IMR-90 (cell line): ENCODE results near the gene PLCH1. TPM values are rescaled to one million over a fixed set of nuclear protein-coding genes. Genes with fewer than 3 reads are reported as not detected.

Experiments used
- ATAC-seq: fragments of 200-7000 bp; cut with Tn5 transposase; 2 replicates; pipeline ENCODE4 v1.9.1; 2020; ENCODE audit warnings: low read depth, mild to moderate bottlenecking, moderate library complexity
- BruUV-seq: library from RNA; stranded (reverse); fragments of 400-500 nt; replicated peaks from 2 replicates; lab custom pipeline; 2021; lab: Mats Ljungman, UMichigan
- CTCF ChIA-PET: fragments of 300-600 bp; formaldehyde crosslinking; extraction: SDS; loops from one replicate; lab custom pipeline; 2021; ENCODE audit warnings: antibody characterized with exemption; lab: Yijun Ruan, JAX
- POLR2A ChIA-PET: fragments of 300-600 bp; sonication (Branson Sonifier 250); formaldehyde crosslinking; loops from one replicate; lab custom pipeline; 2022; ENCODE audit warnings: antibody characterized with exemption; ENCODE audit not compliant: unreplicated experiment; lab: Charles Lee
- DNase-seq: peaks from one replicate; pipeline ENCODE4 v3.0.0; 2013
- H2AFZ ChIP-seq: replicated peaks from 2 replicates; pipeline ENCODE3; 2013; ENCODE audit warnings: low read length, mild to moderate bottlenecking; ENCODE audit not compliant: poor library complexity
- H2AK5ac ChIP-seq: 2 replicates; pipeline ENCODE4 v1.6.1; 2013; ENCODE audit warnings: low read depth, low read length, inconsistent platforms
- H2AK9ac ChIP-seq: replicated peaks from 2 replicates; pipeline ENCODE3; 2013; ENCODE audit warnings: mild to moderate bottlenecking, low read depth, low read length, moderate library complexity; ENCODE audit not compliant: poor library complexity
- H2BK120ac ChIP-seq: 2 replicates; pipeline ENCODE4 v1.6.1; 2013; ENCODE audit warnings: low read depth, low read length, inconsistent platforms
- H2BK15ac ChIP-seq: 3 replicates; pipeline ENCODE4 v1.6.1; 2013; ENCODE audit warnings: low read depth, low read length, inconsistent platforms
- H2BK20ac ChIP-seq: 2 replicates; pipeline ENCODE4 v1.6.1; 2013; ENCODE audit warnings: low read depth, mild to moderate bottlenecking, inconsistent platforms, low read length, moderate library complexity
- H2BK5ac ChIP-seq: 2 replicates; pipeline ENCODE4 v1.6.1; 2013; ENCODE audit warnings: mild to moderate bottlenecking, low read depth, low read length, inconsistent platforms; ENCODE audit not compliant: poor library complexity, severe bottlenecking
- H3K14ac ChIP-seq: replicated peaks from 2 replicates; pipeline ENCODE4 v1.6.1; 2013; ENCODE audit warnings: low read depth, low read length, inconsistent platforms
- H3K18ac ChIP-seq: 2 replicates; pipeline ENCODE4 v1.6.1; 2013; ENCODE audit warnings: low read depth, low read length, control low read depth
- H3K23ac ChIP-seq: 2 replicates; pipeline ENCODE4 v1.6.1; 2013; ENCODE audit warnings: low read depth, low read length, inconsistent platforms
- H3K27ac ChIP-seq: 2 replicates; pipeline ENCODE4 v1.5.1; 2013; ENCODE audit warnings: mild to moderate bottlenecking, control low read depth, low read length; ENCODE audit not compliant: insufficient read depth
- H3K27me3 ChIP-seq: 2 replicates; pipeline ENCODE4 v1.6.1; 2013; ENCODE audit warnings: low read length; ENCODE audit not compliant: control insufficient read depth, insufficient read depth
- H3K36me3 ChIP-seq: 2 replicates; pipeline ENCODE4 v1.6.1; 2013; ENCODE audit warnings: low read length, mixed read lengths; ENCODE audit not compliant: control insufficient read depth, insufficient read depth
- H3K4ac ChIP-seq: 2 replicates; pipeline ENCODE4 v1.6.1; 2013; ENCODE audit warnings: low read depth, low read length, inconsistent platforms
- H3K4me1 ChIP-seq: 2 replicates; pipeline ENCODE4 v1.6.1; 2013; ENCODE audit warnings: low read length, mixed read lengths; ENCODE audit not compliant: control insufficient read depth, insufficient read depth
- H3K4me2 ChIP-seq: 2 replicates; pipeline ENCODE4 v1.6.1; 2013; ENCODE audit warnings: low read depth, mild to moderate bottlenecking, control low read depth, low read length, moderate library complexity
- H3K4me3 ChIP-seq: 2 replicates; pipeline ENCODE4 v1.5.1; 2013; ENCODE audit warnings: low read depth, mild to moderate bottlenecking, control low read depth, low read length, moderate library complexity; ENCODE audit not compliant: insufficient read depth
- H3K56ac ChIP-seq: 2 replicates; pipeline ENCODE4 v1.6.1; 2013; ENCODE audit warnings: low read length, inconsistent platforms; ENCODE audit not compliant: insufficient read depth; ENCODE audit errors: extremely low read depth
- H3K79me1 ChIP-seq, 2 experiments: 2 replicates each; pipeline ENCODE4 v1.6.1; 2013; ENCODE audit warnings: low read length in 2 of 2, inconsistent platforms in 1 of 2, low read depth in 1 of 2
- H3K9ac ChIP-seq: 2 replicates; pipeline ENCODE4 v1.6.1; 2013; ENCODE audit warnings: low read depth, low read length, control low read depth
- H3K9me1 ChIP-seq: 2 replicates; pipeline ENCODE4 v1.6.1; 2013; ENCODE audit warnings: low read length, inconsistent platforms; ENCODE audit not compliant: insufficient read depth
- H3K9me3 ChIP-seq: 2 replicates; pipeline ENCODE4 v1.6.1; 2013; ENCODE audit warnings: low read length; ENCODE audit not compliant: control insufficient read depth, insufficient read depth
- H4K20me1 ChIP-seq: 2 replicates; pipeline ENCODE4 v1.6.1; 2013; ENCODE audit warnings: low read length, inconsistent platforms; ENCODE audit not compliant: insufficient read depth
- H4K5ac ChIP-seq: 2 replicates; pipeline ENCODE4 v1.6.1; 2013; ENCODE audit warnings: mild to moderate bottlenecking, low read depth, low read length, control low read depth
- H4K8ac ChIP-seq, 2 experiments: 2 replicates each; pipeline ENCODE4 v1.6.1; 2013; ENCODE audit warnings: low read depth in 2 of 2, low read length in 2 of 2, control low read depth in 1 of 2, inconsistent platforms in 1 of 2
- H4K91ac ChIP-seq: 2 replicates; pipeline ENCODE4 v1.6.1; 2013; ENCODE audit warnings: low read depth, low read length, inconsistent platforms; ENCODE audit not compliant: insufficient read depth
- ELK1 ChIP-seq: fragments of 150-350 bp; IDR thresholded peaks from 2 replicates; pipeline ENCODE4 v1.6.1; 2016; ENCODE audit warnings: low read depth, mild to moderate bottlenecking, low read length, moderate library complexity, borderline replicate concordance
- MAFK ChIP-seq: IDR thresholded peaks from 2 replicates; pipeline ENCODE4 v1.6.1; 2012; ENCODE audit warnings: low read depth, low read length, improper control_type of control experiment
- MXI1 ChIP-seq: IDR thresholded peaks from 2 replicates; pipeline ENCODE4 v1.6.1; 2012; ENCODE audit warnings: low read depth, mild to moderate bottlenecking, low read length, moderate library complexity, borderline replicate concordance
- NFE2L2 ChIP-seq: fragments of 150-350 bp; IDR thresholded peaks from 2 replicates; pipeline ENCODE4 v1.6.1; 2016; ENCODE audit warnings: low read depth, mild to moderate bottlenecking, low read length
- RFX5 ChIP-seq: IDR thresholded peaks from 2 replicates; pipeline ENCODE4 v1.8.0; 2012; ENCODE audit warnings: low read depth, mild to moderate bottlenecking, low read length, moderate library complexity
- SMC3 ChIP-seq: fragments of 150-350 bp; IDR thresholded peaks from 2 replicates; pipeline ENCODE4 v1.6.1; 2016; ENCODE audit warnings: low read depth, mild to moderate bottlenecking, antibody characterized with exemption, low read length, moderate library complexity
- WGBS, 2 experiments: methylation state at CpG; one replicate each; pipeline versions ENCODE4 v1.1.5 to v1.1.7; 2013; ENCODE audit warnings: missing lambda C conversion rate in 2 of 2; ENCODE audit not compliant: insufficient read length in 1 of 2; ENCODE audit errors: extremely low coverage in 2 of 2; 5-methylcytosine and 5-hydroxymethylcytosine counted together
- dilution Hi-C: fragments of 300-500 bp; cut with HindIII; formaldehyde crosslinking; loops from one replicate; pipeline ENCODE4 v1.14.3; 2018; ENCODE audit warnings: low sequenced_read_pairs; ENCODE audit not compliant: unreplicated experiment
- in situ Hi-C: fragments of 300-500 bp; cut with MboI; formaldehyde crosslinking; loops from 3 replicates; pipeline ENCODE4 v1.14.3; 2019; ENCODE audit warnings: low sequenced_read_pairs, inconsistent platforms, mixed read lengths
- intact Hi-C: fragments of 100-400 bp; cut with micrococcal nuclease; formaldehyde crosslinking; loops from 2 replicates; pipeline ENCODE4 v1.10.0; 2022
- polyA plus RNA-seq, 3 experiments: library from polyadenylated mRNA; depleted of rRNA; stranded (reverse); fragments of >200 nt; gene quantifications; 2 replicates each; pipeline ENCODE4 v1.2.3, GENCODE V29; 2012; ENCODE audit warnings: low replicate concordance in 1 of 3
- total RNA-seq: library from RNA; depleted of rRNA; stranded (reverse); fragments of >200 nt; gene quantifications from 2 replicates; pipeline ENCODE4 v1.2.3, GENCODE V29; 2012

PLCH1 gene
- total and polyA plus RNA-seq, 2 of the 4 experiments (the other 2 are of a cell fraction), result not detected

GRCh38 chr3:155646128-155646527, 98.7 kb downstream of the PLCH1 start:
- H4K20me1 ChIP-seq, result no peaks in the 10 kb centered on the region
- H2BK5ac ChIP-seq, result no peak overlapping the region
- DNase-seq, result no peak
- H3K14ac ChIP-seq, result no peak overlapping the region
- 26% methylated on average over 3 of the region's 5 CpGs; no CpG with 5 or more reads in 1 of the 2 experiments for WGBS, 2 experiments
- no peak overlapping the region for H3K56ac ChIP-seq
- intact Hi-C loops, result no loop called here
- H3K23ac ChIP-seq, result no peak overlapping the region
- H3K4me1 ChIP-seq, result no peaks in the 10 kb centered on the region
- no peak overlapping the region for H2BK15ac ChIP-seq
- H2BK20ac ChIP-seq, result no peak overlapping the region
- H4K5ac ChIP-seq, result no peak overlapping the region
- H3K9me1 ChIP-seq, result no peaks in the 10 kb centered on the region
- BruUV-seq, result no TSS peak
- H3K4ac ChIP-seq, result no peak overlapping the region
- no peak overlapping the region for H4K8ac ChIP-seq
- in situ Hi-C loops, result no loop called here
- no peak overlapping the region for H3K4me3 ChIP-seq
- no peak overlapping the region for H3K4me2 ChIP-seq
- no peak for ATAC-seq
- no peaks in the 10 kb centered on the region for H3K36me3 ChIP-seq
- no peaks in the 10 kb centered on the region for H3K9me3 ChIP-seq
- CTCF ChIA-PET, result no interaction called here
- dilution Hi-C loops, result no loop called here
- H2BK120ac ChIP-seq, result no peak overlapping the region
- H2AK5ac ChIP-seq, result no peak overlapping the region
- no peak for TF ChIP-seq NFE2L2
- no peak for TF ChIP-seq ELK1
- no peak for TF ChIP-seq MXI1
- no peak for TF ChIP-seq MAFK
- TF ChIP-seq SMC3, result no peak
- TF ChIP-seq RFX5, result no peak
- no peak overlapping the region for H3K18ac ChIP-seq
- H3K9ac ChIP-seq, result no peak overlapping the region
- POLR2A ChIA-PET, result no interaction called here
- H4K91ac ChIP-seq, result no peak overlapping the region
- no peak overlapping the region for H3K27ac ChIP-seq
- no peak overlapping the region for H2AK9ac ChIP-seq
- no peak overlapping the region for H2AFZ ChIP-seq
- H3K79me1 ChIP-seq, result no peaks in the 10 kb centered on the region
- H3K27me3 ChIP-seq, result no peaks in the 10 kb centered on the region
